GM23338 (cell line): Measurements from ENCODE around the gene JAZF1. TPM values are rescaled to one million over a fixed set of nuclear protein-coding genes. Genes with fewer than 3 reads are reported as not detected.

ENCODE experiments used
- ATAC-seq: fragments of 200-7000 bp; cut with Tn5 transposase; 3 replicates; pipeline ENCODE4 v1.9.1; 2020
- DNase-seq: peaks from one replicate; pipeline ENCODE4 v3.0.0-alpha.2; 2015; ENCODE audit warnings: low spot score
- H2AFZ ChIP-seq: fragments of 200-600 bp; sonication (generic); 2 replicates; pipeline ENCODE4 v1.8.0; 2016; ENCODE audit warnings: antibody characterized with exemption, mild to moderate bottlenecking, moderate library complexity
- H3F3A ChIP-seq: fragments of 200-600 bp; sonication (generic); replicated peaks from 2 replicates; pipeline ENCODE4 v1.8.0; 2017; ENCODE audit warnings: antibody characterized with exemption, mixed run types, low read depth
- H3K27ac ChIP-seq: fragments of 200-600 bp; sonication (generic); 2 replicates; pipeline ENCODE4 v1.6.1; 2016; ENCODE audit warnings: low read depth
- H3K27me3 ChIP-seq: fragments of 200-600 bp; sonication (generic); 2 replicates; pipeline ENCODE4 v1.8.0; 2016; ENCODE audit warnings: mild to moderate bottlenecking, mixed run types, moderate library complexity; ENCODE audit not compliant: insufficient read depth
- H3K36me3 ChIP-seq: fragments of 200-600 bp; sonication (generic); 2 replicates; pipeline ENCODE4 v1.8.0; 2016; ENCODE audit warnings: mild to moderate bottlenecking; ENCODE audit not compliant: insufficient read depth
- H3K4me1 ChIP-seq: fragments of 200-600 bp; sonication (generic); 2 replicates; pipeline ENCODE4 v1.8.0; 2016; ENCODE audit warnings: mild to moderate bottlenecking, moderate library complexity; ENCODE audit not compliant: insufficient read depth
- H3K4me2 ChIP-seq: fragments of 200-600 bp; sonication (generic); 2 replicates; pipeline ENCODE4 v1.7.1; 2017; ENCODE audit warnings: mixed run types
- H3K4me3 ChIP-seq: fragments of 200-600 bp; sonication (generic); 2 replicates; pipeline ENCODE4 v1.6.1; 2016; ENCODE audit warnings: mixed run types
- H3K79me2 ChIP-seq: fragments of 200-600 bp; sonication (generic); replicated peaks from 2 replicates; pipeline ENCODE4 v1.8.0; 2017; ENCODE audit warnings: mild to moderate bottlenecking; ENCODE audit not compliant: insufficient read depth
- H3K9me2 ChIP-seq: fragments of 200-600 bp; sonication (generic); 2 replicates; pipeline ENCODE4 v1.8.0; 2017; ENCODE audit not compliant: insufficient read depth
- H4K20me1 ChIP-seq: fragments of 200-600 bp; sonication (generic); replicated peaks from 2 replicates; pipeline ENCODE4 v1.8.0; 2017; ENCODE audit warnings: mild to moderate bottlenecking; ENCODE audit not compliant: insufficient read depth
- H3K27ac Mint-ChIP-seq: 2 replicates; pipeline ENCODE4 v1.8.0; 2020; ENCODE audit warnings: inconsistent platforms, mild to moderate bottlenecking, moderate library complexity, mixed read lengths
- H3K27me3 Mint-ChIP-seq: 3 replicates; pipeline ENCODE4 v1.8.0; 2022; ENCODE audit warnings: low read depth, mild to moderate bottlenecking, moderate library complexity, mixed read lengths, inconsistent platforms; ENCODE audit not compliant: insufficient read depth, poor library complexity
- H3K36me3 Mint-ChIP-seq: 3 replicates; pipeline ENCODE4 v1.8.0; 2021; ENCODE audit warnings: low read depth, mild to moderate bottlenecking, inconsistent platforms, moderate library complexity, mixed read lengths
- H3K4me1 Mint-ChIP-seq: 3 replicates; pipeline ENCODE4 v1.8.0; 2020; ENCODE audit warnings: mild to moderate bottlenecking, inconsistent platforms, mixed read lengths
- H3K4me3 Mint-ChIP-seq: 3 replicates; pipeline ENCODE4 v1.8.0; 2021; ENCODE audit warnings: moderate library complexity, mild to moderate bottlenecking, inconsistent platforms, mixed read lengths
- H3K9me3 Mint-ChIP-seq: 3 replicates; pipeline ENCODE4 v1.8.0; 2020; ENCODE audit warnings: moderate library complexity, mild to moderate bottlenecking, inconsistent platforms, mixed read lengths
- CREB1 ChIP-seq: fragments of 250-450 bp; sonication (Bioruptor Pico); IDR thresholded peaks from 2 replicates; pipeline ENCODE4 v1.5.0; 2020; ENCODE audit warnings: low read depth, mild to moderate bottlenecking, moderate library complexity
- ETS1 ChIP-seq: IDR thresholded peaks from 2 replicates; pipeline ENCODE4 v1.6.1; 2016; ENCODE audit warnings: antibody characterized with exemption
- EZH2 ChIP-seq: fragments of 200-600 bp; sonication (generic); IDR thresholded peaks from one replicate; pipeline ENCODE4 v1.8.0; 2017; ENCODE audit warnings: antibody characterized with exemption, mild to moderate bottlenecking, low read depth; ENCODE audit not compliant: unreplicated experiment
- EZH2phosphoT487 ChIP-seq: fragments of 200-600 bp; sonication (generic); IDR thresholded peaks from one replicate; pipeline ENCODE4 v1.8.1; 2018; ENCODE audit warnings: antibody characterized with exemption; ENCODE audit not compliant: unreplicated experiment
- JUNB ChIP-seq: IDR thresholded peaks from one replicate; pipeline ENCODE4 v1.6.1; 2016; ENCODE audit warnings: antibody characterized with exemption; ENCODE audit not compliant: unreplicated experiment
- NANOG ChIP-seq: IDR thresholded peaks from 2 replicates; pipeline ENCODE4 v1.6.1; 2016; ENCODE audit warnings: antibody characterized with exemption, borderline replicate concordance
- POLR2AphosphoS5 ChIP-seq: IDR thresholded peaks from 2 replicates; pipeline ENCODE4 v1.6.1; 2016; ENCODE audit warnings: antibody characterized with exemption, low read depth
- REST ChIP-seq: IDR thresholded peaks from one replicate; pipeline ENCODE4 v1.6.1; 2018; ENCODE audit warnings: antibody characterized with exemption; ENCODE audit not compliant: unreplicated experiment
- STAT1 ChIP-seq: IDR thresholded peaks from one replicate; pipeline ENCODE4 v1.6.1; 2016; ENCODE audit warnings: antibody characterized with exemption; ENCODE audit not compliant: unreplicated experiment
- ZNF114 ChIP-seq: fragments of 250-450 bp; sonication (Bioruptor Pico); IDR thresholded peaks from 2 replicates; pipeline ENCODE4 v1.5.0; 2020; ENCODE audit warnings: mild to moderate bottlenecking, moderate library complexity
- ZNF331 ChIP-seq: fragments of 250-450 bp; sonication (Bioruptor Pico); IDR thresholded peaks from 2 replicates; pipeline ENCODE4 v1.5.0; 2020; ENCODE audit warnings: low read depth, mild to moderate bottlenecking, moderate library complexity
- polyA plus RNA-seq: library from polyadenylated mRNA; unstranded; fragments of >200 nt; fragmentation: Nextera tagmentation; extraction: Ambion mirVana; gene quantifications from 2 replicates; pipeline ENCODE4 v1.2.1, GENCODE V29; 2016
- total RNA-seq: library from RNA; depleted of rRNA; stranded (reverse); fragments of >200 nt; shearing (Covaris generic); gene quantifications from 2 replicates; pipeline ENCODE4 v1.2.3, GENCODE V29; 2014
- TF ChIP-seq, protein P1 (sequence below), 2 experiments: fragments of 200-600 bp in 1 of 2; sonication (generic) in 1 of 2; conservative IDR thresholded peaks; 2 replicates each; pipeline versions ENCODE4 v1.5.1 to v1.6.1; 2016 to 2017; ENCODE audit warnings: antibody characterized with exemption in 2 of 2, low read depth in 2 of 2, mild to moderate bottlenecking in 2 of 2, moderate library complexity in 1 of 2
- TF ChIP-seq, protein P2 (sequence below): fragments of 250-450 bp; sonication (Bioruptor Pico); IDR thresholded peaks from 2 replicates; pipeline ENCODE4 v1.5.0; 2020; ENCODE audit warnings: mild to moderate bottlenecking, moderate library complexity

Gene JAZF1
- total and polyA plus RNA-seq, 2 experiments from 2014 or later, result 12.2 to 22.2 TPM

DNA sequence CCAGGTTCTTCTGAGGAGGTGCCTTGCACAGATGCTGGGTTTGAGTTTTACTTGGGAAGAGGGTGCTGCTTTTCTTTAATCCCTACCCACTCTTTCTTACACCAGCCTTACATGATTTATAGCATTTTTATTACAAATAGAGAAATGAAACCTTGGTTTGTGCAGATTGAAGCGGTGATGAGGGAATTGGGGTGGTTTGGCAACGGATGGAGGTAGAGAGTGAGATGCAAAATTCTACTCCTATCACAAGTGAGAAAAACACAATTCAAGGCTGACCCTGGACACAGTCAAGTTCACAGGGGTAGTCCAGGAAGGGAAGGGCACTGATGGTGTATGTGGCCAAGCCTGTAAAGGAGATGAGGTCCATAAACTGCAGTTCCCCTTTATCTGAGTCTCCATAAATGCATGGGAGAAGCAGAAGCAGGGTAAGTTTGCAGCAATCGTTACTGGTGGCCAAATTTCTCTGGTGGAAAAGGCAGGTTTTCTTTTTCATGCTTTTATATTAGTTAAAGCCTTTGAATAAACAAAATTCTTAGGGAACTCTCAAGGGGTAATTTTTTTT is 214.3 kb downstream of the JAZF1 start:
- H3K36me3 Mint-ChIP-seq, result no peaks in the 10 kb centered on the region
- H3F3A ChIP-seq, result no peaks in the 10 kb centered on the region
- ATAC-seq, result no peak
- H3K27me3 Mint-ChIP-seq, result no peaks in the 10 kb centered on the region
- no peak for DNase-seq
- no peaks in the 10 kb centered on the region for H3K9me3 Mint-ChIP-seq
- no peak overlapping the region for H3K27ac ChIP-seq
- no peak overlapping the region for H3K27ac Mint-ChIP-seq
- no peak overlapping the region for H3K4me3 ChIP-seq
- no peaks in the 10 kb centered on the region; the same call in 1 of the 2 replicates for H4K20me1 ChIP-seq
- H3K79me2 ChIP-seq, result no peaks in the 10 kb centered on the region
- H2AFZ ChIP-seq, result no peak overlapping the region
- H3K36me3 ChIP-seq, result no peaks in the 10 kb centered on the region
- H3K4me1 ChIP-seq, result no peaks in the 10 kb centered on the region
- TF ChIP-seq EZH2phosphoT487 (no peak), JUNB (no peak), STAT1 (no peak), ZNF114 (CRISPR knock-in tag) (no peak), CREB1 (CRISPR knock-in tag) (no peak), POLR2AphosphoS5 (no peak), ETS1 (no peak), NANOG (no peak), EZH2 (no peak), REST (no peak), ZNF331 (CRISPR knock-in tag) (no peak)
- TF ChIP-seq, protein P1, sequence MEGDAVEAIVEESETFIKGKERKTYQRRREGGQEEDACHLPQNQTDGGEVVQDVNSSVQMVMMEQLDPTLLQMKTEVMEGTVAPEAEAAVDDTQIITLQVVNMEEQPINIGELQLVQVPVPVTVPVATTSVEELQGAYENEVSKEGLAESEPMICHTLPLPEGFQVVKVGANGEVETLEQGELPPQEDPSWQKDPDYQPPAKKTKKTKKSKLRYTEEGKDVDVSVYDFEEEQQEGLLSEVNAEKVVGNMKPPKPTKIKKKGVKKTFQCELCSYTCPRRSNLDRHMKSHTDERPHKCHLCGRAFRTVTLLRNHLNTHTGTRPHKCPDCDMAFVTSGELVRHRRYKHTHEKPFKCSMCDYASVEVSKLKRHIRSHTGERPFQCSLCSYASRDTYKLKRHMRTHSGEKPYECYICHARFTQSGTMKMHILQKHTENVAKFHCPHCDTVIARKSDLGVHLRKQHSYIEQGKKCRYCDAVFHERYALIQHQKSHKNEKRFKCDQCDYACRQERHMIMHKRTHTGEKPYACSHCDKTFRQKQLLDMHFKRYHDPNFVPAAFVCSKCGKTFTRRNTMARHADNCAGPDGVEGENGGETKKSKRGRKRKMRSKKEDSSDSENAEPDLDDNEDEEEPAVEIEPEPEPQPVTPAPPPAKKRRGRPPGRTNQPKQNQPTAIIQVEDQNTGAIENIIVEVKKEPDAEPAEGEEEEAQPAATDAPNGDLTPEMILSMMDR (conservative IDR thresholded peaks at IDR 0.05; ENCODE audit: low read depth in 2 of 2), result no peak
- TF ChIP-seq, protein P2, sequence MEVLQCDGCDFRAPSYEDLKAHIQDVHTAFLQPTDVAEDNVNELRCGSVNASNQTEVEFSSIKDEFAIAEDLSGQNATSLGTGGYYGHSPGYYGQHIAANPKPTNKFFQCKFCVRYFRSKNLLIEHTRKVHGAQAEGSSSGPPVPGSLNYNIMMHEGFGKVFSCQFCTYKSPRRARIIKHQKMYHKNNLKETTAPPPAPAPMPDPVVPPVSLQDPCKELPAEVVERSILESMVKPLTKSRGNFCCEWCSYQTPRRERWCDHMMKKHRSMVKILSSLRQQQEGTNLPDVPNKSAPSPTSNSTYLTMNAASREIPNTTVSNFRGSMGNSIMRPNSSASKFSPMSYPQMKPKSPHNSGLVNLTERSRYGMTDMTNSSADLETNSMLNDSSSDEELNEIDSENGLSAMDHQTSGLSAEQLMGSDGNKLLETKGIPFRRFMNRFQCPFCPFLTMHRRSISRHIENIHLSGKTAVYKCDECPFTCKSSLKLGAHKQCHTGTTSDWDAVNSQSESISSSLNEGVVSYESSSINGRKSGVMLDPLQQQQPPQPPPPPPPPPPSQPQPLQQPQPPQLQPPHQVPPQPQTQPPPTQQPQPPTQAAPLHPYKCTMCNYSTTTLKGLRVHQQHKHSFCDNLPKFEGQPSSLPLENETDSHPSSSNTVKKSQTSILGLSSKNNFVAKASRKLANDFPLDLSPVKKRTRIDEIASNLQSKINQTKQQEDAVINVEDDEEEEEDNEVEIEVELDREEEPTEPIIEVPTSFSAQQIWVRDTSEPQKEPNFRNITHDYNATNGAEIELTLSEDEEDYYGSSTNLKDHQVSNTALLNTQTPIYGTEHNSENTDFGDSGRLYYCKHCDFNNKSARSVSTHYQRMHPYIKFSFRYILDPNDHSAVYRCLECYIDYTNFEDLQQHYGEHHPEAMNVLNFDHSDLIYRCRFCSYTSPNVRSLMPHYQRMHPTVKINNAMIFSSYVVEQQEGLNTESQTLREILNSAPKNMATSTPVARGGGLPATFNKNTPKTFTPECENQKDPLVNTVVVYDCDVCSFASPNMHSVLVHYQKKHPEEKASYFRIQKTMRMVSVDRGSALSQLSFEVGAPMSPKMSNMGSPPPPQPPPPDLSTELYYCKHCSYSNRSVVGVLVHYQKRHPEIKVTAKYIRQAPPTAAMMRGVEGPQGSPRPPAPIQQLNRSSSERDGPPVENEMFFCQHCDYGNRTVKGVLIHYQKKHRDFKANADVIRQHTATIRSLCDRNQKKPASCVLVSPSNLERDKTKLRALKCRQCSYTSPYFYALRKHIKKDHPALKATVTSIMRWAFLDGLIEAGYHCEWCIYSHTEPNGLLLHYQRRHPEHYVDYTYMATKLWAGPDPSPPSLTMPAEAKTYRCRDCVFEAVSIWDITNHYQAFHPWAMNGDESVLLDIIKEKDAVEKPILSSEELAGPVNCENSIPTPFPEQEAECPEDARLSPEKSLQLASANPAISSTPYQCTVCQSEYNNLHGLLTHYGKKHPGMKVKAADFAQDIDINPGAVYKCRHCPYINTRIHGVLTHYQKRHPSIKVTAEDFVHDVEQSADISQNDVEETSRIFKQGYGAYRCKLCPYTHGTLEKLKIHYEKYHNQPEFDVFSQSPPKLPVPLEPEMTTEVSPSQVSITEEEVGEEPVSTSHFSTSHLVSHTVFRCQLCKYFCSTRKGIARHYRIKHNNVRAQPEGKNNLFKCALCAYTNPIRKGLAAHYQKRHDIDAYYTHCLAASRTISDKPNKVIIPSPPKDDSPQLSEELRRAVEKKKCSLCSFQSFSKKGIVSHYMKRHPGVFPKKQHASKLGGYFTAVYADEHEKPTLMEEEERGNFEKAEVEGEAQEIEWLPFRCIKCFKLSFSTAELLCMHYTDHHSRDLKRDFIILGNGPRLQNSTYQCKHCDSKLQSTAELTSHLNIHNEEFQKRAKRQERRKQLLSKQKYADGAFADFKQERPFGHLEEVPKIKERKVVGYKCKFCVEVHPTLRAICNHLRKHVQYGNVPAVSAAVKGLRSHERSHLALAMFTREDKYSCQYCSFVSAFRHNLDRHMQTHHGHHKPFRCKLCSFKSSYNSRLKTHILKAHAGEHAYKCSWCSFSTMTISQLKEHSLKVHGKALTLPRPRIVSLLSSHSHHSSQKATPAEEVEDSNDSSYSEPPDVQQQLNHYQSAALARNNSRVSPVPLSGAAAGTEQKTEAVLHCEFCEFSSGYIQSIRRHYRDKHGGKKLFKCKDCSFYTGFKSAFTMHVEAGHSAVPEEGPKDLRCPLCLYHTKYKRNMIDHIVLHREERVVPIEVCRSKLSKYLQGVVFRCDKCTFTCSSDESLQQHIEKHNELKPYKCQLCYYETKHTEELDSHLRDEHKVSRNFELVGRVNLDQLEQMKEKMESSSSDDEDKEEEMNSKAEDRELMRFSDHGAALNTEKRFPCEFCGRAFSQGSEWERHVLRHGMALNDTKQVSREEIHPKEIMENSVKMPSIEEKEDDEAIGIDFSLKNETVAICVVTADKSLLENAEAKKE, result no peak
- no peak overlapping the region for H3K4me2 ChIP-seq
- no peak overlapping the region for H3K4me3 Mint-ChIP-seq
- H3K27me3 ChIP-seq, result no peaks in the 10 kb centered on the region
- no peaks in the 10 kb centered on the region for H3K4me1 Mint-ChIP-seq
- no peaks in the 10 kb centered on the region for H3K9me2 ChIP-seq
